Lower leg skin (tissue), 4 donors: ENCODE results near the gene CAP1. TPM values are rescaled to one million over a fixed set of nuclear protein-coding genes. Genes with fewer than 3 reads are reported as not detected.

Source experiments
- DNase-seq, 2 donors: peaks; one replicate each; pipeline ENCODE4 v3.0.0-alpha.2; 2019; ENCODE audit warnings: low spot score in 2 of 2
- H3K4me3 ChIP-seq: fragments of 200-600 bp; sonication (generic); 2 replicates; pipeline ENCODE4 v1.5.1; 2017; ENCODE audit warnings: mild to moderate bottlenecking, low read depth; ENCODE audit not compliant: poor library complexity, severe bottlenecking
- CTCF ChIP-seq, 3 donors: fragments of 450-650 bp; IDR thresholded peaks; one replicate each; pipeline ENCODE4 v1.5.1; 2016; ENCODE audit warnings: antibody characterized with exemption in 3 of 3, mild to moderate bottlenecking in 3 of 3, moderate library complexity in 2 of 3
- POLR2A ChIP-seq, 2 donors: fragments of 450-650 bp; IDR thresholded peaks; one replicate each; pipeline ENCODE4 v1.6.1; 2016 to 2017; ENCODE audit warnings: antibody characterized with exemption in 2 of 2, mild to moderate bottlenecking in 1 of 2, moderate library complexity in 1 of 2
- WGBS, 2 donors: methylation state at CpG; one replicate each; pipeline ENCODE4 v1.1.5; 2018; 5-methylcytosine and 5-hydroxymethylcytosine counted together
- intact Hi-C: fragments of 100-400 bp; cut with DNase I; formaldehyde crosslinking; loops from one replicate; pipeline ENCODE4 v1.15.0; 2023; ENCODE audit warnings: low total_unique reads
- total RNA-seq, 4 donors: library from RNA; depleted of rRNA; stranded (reverse); fragments of >200 nt; gene quantifications; one replicate each; pipeline ENCODE4 v1.1.0, GENCODE V29; 2016

The CAP1 gene
- total RNA-seq, 4 donors from 2014 or later = 136 to 173 (median 143) TPM

GRCh38 chr1:40120128-40120527 lies 79.6 kb downstream of the CAP1 start:
- intact Hi-C loops = no loop called here
- no peak for DNase-seq
- TF ChIP-seq POLR2A (IDR thresholded peaks at IDR 0.05) (no peak), CTCF (IDR thresholded peaks at IDR 0.05) (no peak)

More at GRCh38 chr1:40120128-40120527, 79.6 kb downstream of the CAP1 start:
- WGBS, 2 donors = 85% methylated on average over 7 of the region's 7 CpGs
- no peak overlapping the region for H3K4me3 ChIP-seq

Other genes with a start within 250 kb of the CAP1 start
- gene TRIT1, start 157.2 kb upstream of the CAP1 start, total RNA-seq = 10 to 100 TPM; 22.3 to 49.2 (median 33.7) TPM
- gene MYCL, start 138.8 kb upstream of the CAP1 start, total RNA-seq = 100 to 1,000 TPM in 3 of 4 donors, 10 to 100 TPM in 1; 66.9 to 178 (median 123) TPM
- 100 to 1,000 TPM; 103 to 209 (median 131) TPM for gene MFSD2A, start 85.6 kb upstream of the CAP1 start, total RNA-seq
- 10 to 100 TPM; 28.2 to 42.1 (median 37.5) TPM for gene PPT1, start 56.5 kb downstream of the CAP1 start, total RNA-seq
- 10 to 100 TPM; 22.8 to 30.9 (median 25.3) TPM for gene RLF, start 120.7 kb downstream of the CAP1 start, total RNA-seq
- gene TMCO2, start 207.2 kb downstream of the CAP1 start, total RNA-seq = not detected
- 10 to 100 TPM; 14.9 to 29.8 (median 27.4) TPM for gene ZMPSTE24, start 217.5 kb downstream of the CAP1 start, total RNA-seq